Trophoblast cell (in vitro differentiated cells and primary cell): ENCODE measurements around the gene LAMA2.

Source experiments
- DNase-seq, 2 donors: peaks; one replicate each; pipeline ENCODE4 v3.0.0-alpha.2; 2016
- H2AFZ ChIP-seq: 2 replicates; pipeline ENCODE4 v1.6.1; 2013; ENCODE audit warnings: low read length, moderate library complexity, mild to moderate bottlenecking; ENCODE audit not compliant: insufficient read depth, poor library complexity
- H2AK5ac ChIP-seq: 2 replicates; pipeline ENCODE4 v1.6.1; 2013; ENCODE audit warnings: mild to moderate bottlenecking, low read length
- H2BK120ac ChIP-seq: 2 replicates; pipeline ENCODE4 v1.6.1; 2013; ENCODE audit warnings: low read length, mild to moderate bottlenecking, moderate library complexity; ENCODE audit not compliant: insufficient read depth, poor library complexity
- H2BK12ac ChIP-seq: 2 replicates; pipeline ENCODE4 v1.6.1; 2013; ENCODE audit warnings: mild to moderate bottlenecking, low read length, moderate library complexity
- H2BK5ac ChIP-seq: 2 replicates; pipeline ENCODE4 v1.6.1; 2013; ENCODE audit warnings: low read length, low read depth, moderate library complexity, mild to moderate bottlenecking; ENCODE audit not compliant: poor library complexity
- H3K14ac ChIP-seq: 2 replicates; pipeline ENCODE4 v1.6.1; 2013; ENCODE audit warnings: mild to moderate bottlenecking, low read length
- H3K18ac ChIP-seq: 2 replicates; pipeline ENCODE4 v1.6.1; 2013; ENCODE audit warnings: mild to moderate bottlenecking, low read length
- H3K23ac ChIP-seq: 2 replicates; pipeline ENCODE4 v1.6.1; 2013; ENCODE audit warnings: low read length
- H3K27ac ChIP-seq: 2 replicates; pipeline ENCODE4 v1.5.1; 2013; ENCODE audit warnings: low read depth, mild to moderate bottlenecking, inconsistent platforms, low read length, moderate library complexity
- H3K27me3 ChIP-seq: 2 replicates; pipeline ENCODE4 v1.6.1; 2013; ENCODE audit warnings: inconsistent platforms, mild to moderate bottlenecking, low read length, moderate library complexity; ENCODE audit not compliant: insufficient read depth
- H3K36me3 ChIP-seq, 2 experiments: 1 replicate in 1 of 2; 2 replicates in 1 of 2; pipeline ENCODE4 v1.6.1; 2013; ENCODE audit warnings: low read length in 2 of 2, mild to moderate bottlenecking in 2 of 2, moderate library complexity in 1 of 2; ENCODE audit not compliant: insufficient read depth in 2 of 2, control insufficient read depth in 1 of 2
- H3K4ac ChIP-seq: 2 replicates; pipeline ENCODE4 v1.6.1; 2013; ENCODE audit warnings: low read depth, mild to moderate bottlenecking, low read length, moderate library complexity
- H3K4me1 ChIP-seq, 2 experiments: 1 replicate in 1 of 2; 2 replicates in 1 of 2; pipeline ENCODE4 v1.6.1; 2013; ENCODE audit warnings: low read length in 2 of 2, mild to moderate bottlenecking in 2 of 2, moderate library complexity in 1 of 2; ENCODE audit not compliant: insufficient read depth in 2 of 2, control insufficient read depth in 1 of 2
- H3K4me2 ChIP-seq: 2 replicates; pipeline ENCODE4 v1.6.1; 2013; ENCODE audit warnings: inconsistent platforms, mild to moderate bottlenecking, low read length, moderate library complexity
- H3K4me3 ChIP-seq: 2 replicates; pipeline ENCODE4 v1.5.1; 2013; ENCODE audit warnings: mild to moderate bottlenecking, low read depth, low read length, inconsistent platforms
- H3K79me1 ChIP-seq: one replicate; pipeline ENCODE4 v1.6.1; 2013; ENCODE audit warnings: low read length
- H3K79me2 ChIP-seq: 2 replicates; pipeline ENCODE4 v1.6.1; 2013; ENCODE audit warnings: low read length, mild to moderate bottlenecking; ENCODE audit not compliant: control insufficient read depth, insufficient read depth, poor library complexity
- H3K9ac ChIP-seq: 2 replicates; pipeline ENCODE4 v1.6.1; 2013; ENCODE audit warnings: mild to moderate bottlenecking, low read length
- H3K9me3 ChIP-seq: 2 replicates; pipeline ENCODE4 v1.6.1; 2013; ENCODE audit warnings: low read depth, mild to moderate bottlenecking, control low read depth, inconsistent platforms, low read length; ENCODE audit not compliant: insufficient read depth
- H4K12ac ChIP-seq: 2 replicates; pipeline ENCODE4 v1.6.1; 2013; ENCODE audit warnings: low read depth, mild to moderate bottlenecking, low read length, moderate library complexity
- H4K8ac ChIP-seq: 2 replicates; pipeline ENCODE4 v1.6.1; 2013; ENCODE audit warnings: low read depth, mild to moderate bottlenecking, low read length, moderate library complexity
- H4K91ac ChIP-seq: one replicate; pipeline ENCODE4 v1.6.1; 2013; ENCODE audit warnings: low read depth, mild to moderate bottlenecking, low read length, moderate library complexity
- WGBS: extraction: QIAGEN DNeasy Blood & Tissue Kit; methylation state at CpG from one replicate; pipeline ENCODE4 v1.1.7; 2013; ENCODE audit warnings: missing lambda C conversion rate; ENCODE audit not compliant: insufficient read length, insufficient coverage; ENCODE audit errors: extremely low coverage; 5-methylcytosine and 5-hydroxymethylcytosine counted together

The LAMA2 gene

DNA sequence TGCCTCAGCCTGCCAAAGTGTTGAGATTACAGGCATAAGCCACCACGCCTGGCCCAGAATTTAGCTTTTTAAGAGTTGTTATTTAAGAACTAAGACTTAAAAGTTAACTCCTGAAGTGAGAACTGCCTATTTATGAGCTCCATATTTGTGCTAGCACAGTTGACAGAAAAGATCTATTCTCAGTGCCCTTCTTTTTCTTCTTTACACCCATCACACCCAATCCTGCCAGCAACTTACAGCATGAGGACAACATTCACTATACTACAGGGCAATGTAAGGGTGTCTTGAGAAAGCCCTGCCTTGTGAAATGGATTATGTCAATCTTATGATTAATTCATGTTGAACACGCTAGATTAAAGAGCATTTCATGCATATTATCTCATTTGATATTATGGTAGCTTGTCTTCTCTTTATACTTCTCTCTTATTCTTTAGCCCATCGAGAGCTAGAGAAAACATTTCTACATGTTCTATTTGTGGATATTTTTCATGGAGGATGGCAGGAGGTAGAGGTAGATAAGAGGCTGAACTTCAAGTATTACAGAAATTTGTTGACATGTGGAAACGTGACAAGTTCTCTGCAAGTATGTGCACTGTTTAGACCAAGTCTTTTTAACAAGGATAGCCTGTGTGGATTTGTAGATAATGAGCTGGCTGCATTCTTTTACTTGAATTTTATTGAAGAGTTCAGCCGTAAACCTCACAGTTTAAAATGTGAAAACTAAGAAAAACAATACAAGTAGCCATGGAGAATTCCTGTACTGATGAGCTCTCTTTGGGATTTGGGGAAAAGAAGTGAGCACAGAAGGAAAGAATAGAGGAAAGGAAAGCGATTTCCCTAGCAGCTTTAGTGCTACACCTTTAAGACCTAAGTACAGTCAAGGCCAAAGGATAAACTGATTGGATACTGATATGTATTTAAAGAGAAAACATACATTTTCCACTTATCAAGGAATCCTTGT is 614.8 kb downstream of the LAMA2 start:
- Histone ChIP-seq H3K79me1 (peaks cover 11% of the 10 kb centered on the region), H2BK12ac (no peak overlapping the region), H3K14ac (no peak overlapping the region), H2BK120ac (no peak overlapping the region), H3K18ac (no peak overlapping the region), H3K9me3 (no peaks in the 10 kb centered on the region), H3K27me3 (no peaks in the 10 kb centered on the region), H2AK5ac (no peak overlapping the region), H4K8ac (no peak overlapping the region), H3K4me3 (no peak overlapping the region), H3K4me2 (no peak overlapping the region), H3K4ac (no peak overlapping the region), H3K4me1 (peaks cover 2 to 7% of the 10 kb centered on the region in 2 experiments), H2AFZ (no peak overlapping the region), H4K12ac (no peak overlapping the region), H3K79me2 (no peaks in the 10 kb centered on the region), H3K27ac (no peak overlapping the region), H4K91ac (no peak overlapping the region), H2BK5ac (no peak overlapping the region), H3K23ac (no peak overlapping the region), H3K9ac (no peak overlapping the region), H3K36me3 (no peaks in the 10 kb centered on the region)
- DNase-seq, result peak in 1 of 2 donors; percentile 45
- WGBS, result no CpG with 5 or more reads among the region's 6 CpGs

DNA sequence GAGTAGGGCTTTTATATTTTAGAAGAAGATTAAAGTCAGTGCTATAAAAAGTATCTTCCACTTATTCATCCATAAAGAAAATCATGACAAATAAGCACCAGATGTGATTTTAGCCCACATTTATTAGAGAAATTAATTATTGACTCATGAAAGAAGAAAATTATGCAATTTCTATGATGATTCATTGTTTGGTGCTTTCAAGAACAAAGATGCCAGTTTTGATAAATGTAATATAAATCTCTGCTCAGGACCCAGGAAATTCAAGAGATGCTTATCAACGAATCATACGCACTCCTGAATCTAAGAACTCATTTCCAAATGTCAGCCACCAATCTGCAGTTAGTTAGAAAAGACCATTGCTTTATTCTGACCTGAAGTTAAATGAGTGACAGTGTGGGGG is 615.6 kb downstream of the LAMA2 start:
- Histone ChIP-seq H4K91ac (no peak overlapping the region), H3K79me1 (peaks cover 13% of the 10 kb centered on the region), H2BK120ac (no peak overlapping the region), H3K9me3 (no peaks in the 10 kb centered on the region), H3K4me2 (no peak overlapping the region), H3K36me3 (no peaks in the 10 kb centered on the region), H3K79me2 (no peaks in the 10 kb centered on the region), H3K9ac (no peak overlapping the region), H3K4me1 (peaks cover 2 to 7% of the 10 kb centered on the region in 2 experiments), H2AFZ (no peak overlapping the region), H2AK5ac (no peak overlapping the region), H3K18ac (no peak overlapping the region), H4K8ac (no peak overlapping the region), H3K4ac (no peak overlapping the region), H3K4me3 (no peak overlapping the region), H3K27ac (no peak overlapping the region), H2BK5ac (no peak overlapping the region), H3K23ac (no peak overlapping the region), H3K27me3 (no peaks in the 10 kb centered on the region), H2BK12ac (no peak overlapping the region), H4K12ac (no peak overlapping the region), H3K14ac (no peak overlapping the region)
- DNase-seq, result peak in 1 of 2 donors; percentile 52
- no CpG with 5 or more reads among the region's 2 CpGs for WGBS

DNA sequence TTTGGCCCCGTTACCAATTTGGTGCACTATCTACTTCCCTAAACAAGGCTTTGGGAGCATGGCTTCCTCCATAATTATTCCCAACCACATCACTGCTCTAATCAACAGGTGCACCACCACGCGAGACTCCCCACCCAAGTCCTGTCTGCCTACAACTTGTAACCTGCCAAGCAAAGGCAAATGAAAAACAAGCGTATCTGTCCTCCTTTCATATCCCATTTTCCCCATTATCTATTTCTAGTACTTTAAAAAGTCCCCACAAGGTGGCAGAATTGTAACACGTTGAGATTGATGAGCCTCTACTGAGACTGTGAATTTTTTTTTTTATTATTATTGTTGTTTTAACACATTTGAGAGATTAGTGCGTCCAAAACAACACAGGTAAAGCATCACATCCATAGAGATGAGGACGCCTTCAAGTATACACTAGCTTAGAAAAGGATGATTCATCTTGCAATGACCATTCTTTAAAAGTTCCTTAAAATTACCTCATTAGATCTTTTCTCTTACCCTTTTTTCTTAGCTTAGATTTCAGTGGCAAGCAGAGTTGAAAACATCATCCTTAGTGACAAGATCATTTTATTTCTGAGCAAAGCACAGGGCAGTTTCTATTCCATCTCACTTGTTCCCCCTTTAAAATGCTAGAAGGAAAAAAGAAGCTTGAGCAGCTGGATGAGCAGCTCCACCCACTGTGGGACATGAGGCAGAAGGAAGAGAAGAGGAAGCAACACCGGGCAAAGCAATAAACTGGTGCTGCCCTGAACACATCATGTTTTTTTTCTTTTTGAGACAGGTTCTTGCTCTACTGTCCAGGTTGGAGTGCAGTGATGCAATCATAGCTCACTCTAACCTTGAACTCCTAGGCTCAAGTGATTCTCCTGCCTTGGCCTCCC is 616.3 kb downstream of the LAMA2 start:
- H3K4me2 ChIP-seq, result no peak overlapping the region
- DNase-seq, result peak in 1 of 2 donors; percentile 90
- peak overlapping the region; percentile 78 for H2BK12ac ChIP-seq
- H3K4ac ChIP-seq, result no peak overlapping the region
- WGBS, result no CpG with 5 or more reads among the region's 8 CpGs
- H4K8ac ChIP-seq, result no peak overlapping the region
- peaks cover 2 to 7% of the 10 kb centered on the region in 2 experiments for H3K4me1 ChIP-seq
- H3K18ac ChIP-seq, result no peak overlapping the region
- H2AK5ac ChIP-seq, result no peak overlapping the region
- H4K91ac ChIP-seq, result no peak overlapping the region
- no peak overlapping the region for H2AFZ ChIP-seq
- H2BK120ac ChIP-seq, result peak overlapping the region; percentile 77
- H3K9ac ChIP-seq, result no peak overlapping the region
- H3K79me2 ChIP-seq, result no peaks in the 10 kb centered on the region
- no peak overlapping the region for H4K12ac ChIP-seq
- no peak overlapping the region for H3K27ac ChIP-seq
- peaks cover 13% of the 10 kb centered on the region for H3K79me1 ChIP-seq
- H3K9me3 ChIP-seq, result no peaks in the 10 kb centered on the region
- no peak overlapping the region for H3K23ac ChIP-seq
- no peaks in the 10 kb centered on the region for H3K36me3 ChIP-seq
- no peak overlapping the region for H3K4me3 ChIP-seq
- peak overlapping the region; percentile 26 for H2BK5ac ChIP-seq
- H3K14ac ChIP-seq, result no peak overlapping the region
- H3K27me3 ChIP-seq, result no peaks in the 10 kb centered on the region

DNA sequence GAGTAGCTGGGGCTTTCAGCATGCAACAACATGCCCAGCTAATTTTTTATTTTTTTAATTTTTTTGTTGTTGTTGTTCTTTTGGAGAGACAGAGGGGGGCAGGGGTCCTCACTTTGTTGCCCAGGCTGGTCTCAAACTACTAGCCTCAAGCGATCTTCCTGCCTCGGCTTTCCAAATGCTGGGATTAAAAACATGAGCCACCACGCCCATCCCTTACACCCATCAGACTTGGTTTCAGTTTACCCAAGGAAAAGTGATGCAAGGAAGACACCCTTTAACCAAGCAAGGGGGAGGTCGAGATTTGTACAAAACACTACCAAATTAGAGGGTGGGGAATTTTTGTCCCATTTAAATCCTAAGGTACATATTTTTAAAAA is 616.9 kb downstream of the LAMA2 start:
- Histone ChIP-seq H3K36me3 (no peaks in the 10 kb centered on the region), H3K23ac (no peak overlapping the region), H4K8ac (peak overlapping the region; percentile 9), H4K12ac (no peak overlapping the region), H3K4me3 (no peak overlapping the region), H3K9me3 (no peaks in the 10 kb centered on the region), H2AK5ac (no peak overlapping the region), H2BK5ac (peak overlapping the region; percentile 26), H3K14ac (no peak overlapping the region), H3K9ac (no peak overlapping the region), H3K18ac (no peak overlapping the region), H3K79me1 (peaks cover 13% of the 10 kb centered on the region), H2BK120ac (peak overlapping the region; percentile 77), H3K4me2 (no peak overlapping the region), H3K27me3 (no peaks in the 10 kb centered on the region), H2BK12ac (peak overlapping the region; percentile 78), H4K91ac (peak overlapping the region; percentile 39), H3K79me2 (no peaks in the 10 kb centered on the region), H3K4me1 (peaks cover 2 to 7% of the 10 kb centered on the region in 2 experiments), H3K4ac (no peak overlapping the region), H2AFZ (no peak overlapping the region), H3K27ac (no peak overlapping the region)
- no peak for DNase-seq
- no CpG with 5 or more reads among the region's 4 CpGs for WGBS
